H1 (cell line): ENCODE data around the gene UBTD2. TPM values are rescaled to one million over a fixed set of nuclear protein-coding genes. Genes with fewer than 3 reads are reported as not detected.
A peak's percentile ranks its signal among the peaks of the same experiment; 100 is the strongest.

Experiments
- CTCF ChIA-PET: fragments of 300-600 bp; sonication (Branson Sonifier 250); formaldehyde crosslinking; loops from one replicate; lab custom pipeline; 2021; ENCODE audit not compliant: partially characterized antibody; lab: Charles Lee
- POLR2A ChIA-PET: fragments of 300-600 bp; sonication (Branson Sonifier 250); formaldehyde crosslinking; loops from one replicate; lab custom pipeline; 2021; ENCODE audit warnings: inconsistent platforms; ENCODE audit not compliant: partially characterized antibody; lab: Charles Lee
- DNase-seq, 2 experiments: peaks; one replicate each; pipeline versions ENCODE4 v3.0.0 to v3.0.0-alpha.2; 2010 to 2022; ENCODE audit warnings: low spot score in 2 of 2, low read depth in 1 of 2, mixed read lengths in 1 of 2
- FAIRE-seq: peaks from 2 replicates; lab custom pipeline; 2011; peaks lifted over from hg19 to GRCh38; lab: Jason Lieb, UNC
- H2AFZ ChIP-seq: 2 replicates; pipeline ENCODE4 v1.8.1; 2012; ENCODE audit warnings: low read length, inconsistent platforms
- H2AK5ac ChIP-seq: 2 replicates; pipeline ENCODE4 v1.6.1; 2013; ENCODE audit warnings: low read depth, low read length
- H2BK120ac ChIP-seq: replicated peaks from 2 replicates; pipeline ENCODE3; 2013; ENCODE audit warnings: low read depth, low read length, inconsistent platforms
- H2BK12ac ChIP-seq: 2 replicates; pipeline ENCODE4 v1.6.1; 2013; ENCODE audit warnings: low read depth, low read length
- H2BK15ac ChIP-seq: 2 replicates; pipeline ENCODE4 v1.6.1; 2013; ENCODE audit warnings: low read length
- H2BK20ac ChIP-seq: 2 replicates; pipeline ENCODE4 v1.6.1; 2013; ENCODE audit warnings: low read length
- H2BK5ac ChIP-seq: 2 replicates; pipeline ENCODE4 v1.6.1; 2013; ENCODE audit warnings: low read depth, low read length
- H3K14ac ChIP-seq: 2 replicates; pipeline ENCODE4 v1.6.1; 2013; ENCODE audit warnings: inconsistent platforms; ENCODE audit not compliant: insufficient read length
- H3K18ac ChIP-seq: 2 replicates; pipeline ENCODE4 v1.6.1; 2013; ENCODE audit warnings: low read length; ENCODE audit errors: extremely low read depth
- H3K23ac ChIP-seq: 2 replicates; pipeline ENCODE4 v1.6.1; 2013; ENCODE audit warnings: inconsistent platforms; ENCODE audit not compliant: insufficient read length
- H3K23me2 ChIP-seq: 2 replicates; pipeline ENCODE4 v1.6.1; 2013; ENCODE audit warnings: low read depth, low read length
- H3K27ac ChIP-seq: 2 replicates; pipeline ENCODE4 v1.6.1; 2011; ENCODE audit warnings: low read depth, low read length, inconsistent platforms
- H3K27me3 ChIP-seq, 4 experiments: replicated peaks in 1 of 4; 1 replicate in 1 of 4; 2 replicates in 3 of 4; pipeline versions ENCODE4 v1.6.1 to v1.8.1; 2011 to 2013; ENCODE audit warnings: low read length in 3 of 4, mild to moderate bottlenecking in 3 of 4, inconsistent platforms in 2 of 4, mixed read lengths in 2 of 4, moderate library complexity in 1 of 4; ENCODE audit not compliant: control insufficient read depth in 3 of 4, insufficient read depth in 3 of 4; ENCODE audit errors: extremely low read depth in 1 of 4
- H3K36me3 ChIP-seq, 4 experiments: 2 replicates each; pipeline versions ENCODE4 v1.6.1 to v1.8.1; 2011 to 2013; ENCODE audit warnings: mild to moderate bottlenecking in 4 of 4, low read length in 3 of 4, moderate library complexity in 2 of 4, control low read depth in 1 of 4, inconsistent platforms in 1 of 4; ENCODE audit not compliant: insufficient read depth in 4 of 4, control insufficient read depth in 2 of 4
- H3K4ac ChIP-seq: replicated peaks from 2 replicates; pipeline ENCODE3; 2013; ENCODE audit warnings: low read length, low read depth, mixed read lengths, inconsistent platforms; ENCODE audit not compliant: insufficient read length
- H3K4me1 ChIP-seq, 4 experiments: replicated peaks in 1 of 4; 1 replicate in 1 of 4; 2 replicates in 3 of 4; pipeline versions ENCODE4 v1.6.1 to v1.8.1; 2011 to 2013; ENCODE audit warnings: low read length in 3 of 4, inconsistent platforms in 2 of 4, mixed read lengths in 1 of 4; ENCODE audit not compliant: insufficient read depth in 4 of 4, control insufficient read depth in 3 of 4
- H3K4me2 ChIP-seq, 2 experiments: 2 replicates each; pipeline versions ENCODE4 v1.6.1 to v1.8.1; 2011 to 2013; ENCODE audit warnings: low read depth in 2 of 2, low read length in 2 of 2, control low read depth in 1 of 2, inconsistent platforms in 1 of 2, mild to moderate bottlenecking in 1 of 2; ENCODE audit not compliant: insufficient read depth in 1 of 2
- H3K4me3 ChIP-seq, 4 experiments: fragments of 200-600, 300-600 bp in 1 of 4; sonication (generic), shearing (Covaris generic), sonication (Bioruptor Twin) in 1 of 4; 2 replicates each; pipeline versions ENCODE4 v1.5.1 to v1.8.1; 2011 to 2016; ENCODE audit warnings: low read length in 4 of 4, low read depth in 3 of 4, control low read depth in 2 of 4, inconsistent platforms in 2 of 4, mild to moderate bottlenecking in 2 of 4, mixed read lengths in 1 of 4, moderate library complexity in 1 of 4; ENCODE audit not compliant: insufficient read depth in 2 of 4; ENCODE audit errors: extremely low read depth in 1 of 4
- H3K56ac ChIP-seq: replicated peaks from 2 replicates; pipeline ENCODE3; 2013; ENCODE audit warnings: low read depth, mild to moderate bottlenecking, mixed read lengths, low read length, inconsistent platforms; ENCODE audit not compliant: insufficient read length
- H3K79me1 ChIP-seq: 2 replicates; pipeline ENCODE4 v1.6.1; 2013; ENCODE audit warnings: low read depth, low read length, control low read depth
- H3K79me2 ChIP-seq, 2 experiments: 2 replicates each; pipeline versions ENCODE4 v1.6.1 to v1.8.1; 2012 to 2013; ENCODE audit warnings: low read length in 2 of 2, mild to moderate bottlenecking in 2 of 2, inconsistent platforms in 1 of 2; ENCODE audit not compliant: insufficient read depth in 2 of 2, control insufficient read depth in 1 of 2
- H3K9ac ChIP-seq, 4 experiments: replicated peaks in 1 of 4; 1 replicate in 1 of 4; 2 replicates in 3 of 4; pipeline versions ENCODE4 v1.6.1 to v1.8.1; 2011 to 2013; ENCODE audit warnings: low read depth in 3 of 4, low read length in 3 of 4, control low read depth in 2 of 4, mild to moderate bottlenecking in 2 of 4, moderate library complexity in 2 of 4, inconsistent platforms in 1 of 4; ENCODE audit errors: extremely low read depth in 1 of 4
- H3K9me3 ChIP-seq, 2 experiments: 2 replicates each; pipeline versions ENCODE4 v1.6.1 to v1.8.1; 2012 to 2013; ENCODE audit warnings: mild to moderate bottlenecking in 2 of 2, moderate library complexity in 2 of 2, control low read depth in 1 of 2, inconsistent platforms in 1 of 2, low read depth in 1 of 2, low read length in 1 of 2, mixed read lengths in 1 of 2; ENCODE audit not compliant: insufficient read depth in 2 of 2
- H4K20me1 ChIP-seq, 2 experiments: replicated peaks in 1 of 2; 2 replicates each; pipeline versions ENCODE3 to v1.8.1; 2011 to 2013; ENCODE audit warnings: inconsistent platforms in 2 of 2, low read length in 2 of 2, mild to moderate bottlenecking in 1 of 2; ENCODE audit not compliant: insufficient read depth in 2 of 2, control insufficient read depth in 1 of 2
- H4K5ac ChIP-seq: 2 replicates; pipeline ENCODE4 v1.6.1; 2013; ENCODE audit warnings: low read length, low read depth, mixed read lengths, inconsistent platforms; ENCODE audit not compliant: insufficient read length
- H4K8ac ChIP-seq: 2 replicates; pipeline ENCODE4 v1.8.0; 2013; ENCODE audit warnings: mild to moderate bottlenecking, moderate library complexity, low read length, inconsistent platforms; ENCODE audit not compliant: insufficient read depth; ENCODE audit errors: extremely low read depth
- H4K91ac ChIP-seq: replicated peaks from 2 replicates; pipeline ENCODE3; 2013; ENCODE audit warnings: low read length, mixed read lengths, inconsistent platforms; ENCODE audit not compliant: insufficient read length
- ATF3 ChIP-seq: IDR thresholded peaks from 2 replicates; pipeline ENCODE4 v1.6.1; 2011; ENCODE audit warnings: low read depth, mild to moderate bottlenecking, low read length; ENCODE audit not compliant: insufficient read depth
- BCL11A ChIP-seq, 2 experiments: IDR thresholded peaks; one replicate each; pipeline ENCODE4 v1.6.1; 2011; ENCODE audit warnings: low read depth in 2 of 2, low read length in 2 of 2, mild to moderate bottlenecking in 2 of 2
- CBX8 ChIP-seq: fragments of 300-800, 300-1000 bp; sonication (generic); IDR thresholded peaks from 2 replicates; pipeline ENCODE4 v1.7.1; 2016; ENCODE audit warnings: low read depth, low read length, borderline replicate concordance
- CTCF ChIP-seq, 3 experiments: IDR thresholded peaks; 1 replicate in 2 of 3; 2 replicates in 1 of 3; pipeline versions ENCODE4 v1.5.1 to v1.6.1; 2011; ENCODE audit warnings: low read length in 3 of 3, mild to moderate bottlenecking in 3 of 3, inconsistent platforms in 2 of 3, low read depth in 1 of 3, moderate library complexity in 1 of 3; ENCODE audit not compliant: insufficient read depth in 1 of 3; ENCODE audit errors: control extremely low read depth in 1 of 3
- FOSL1 ChIP-seq: IDR thresholded peaks from 2 replicates; pipeline ENCODE4 v1.6.1; 2011; ENCODE audit warnings: mild to moderate bottlenecking, low read depth, low read length, moderate library complexity; ENCODE audit not compliant: insufficient read depth
- GTF2F1 ChIP-seq: IDR thresholded peaks from 2 replicates; pipeline ENCODE4 v1.6.1; 2012; ENCODE audit warnings: low read depth, low read length, improper control_type of control experiment, borderline replicate concordance
- MAX ChIP-seq: IDR thresholded peaks from 2 replicates; pipeline ENCODE4 v1.6.1; 2012; ENCODE audit warnings: inconsistent platforms
- RNF2 ChIP-seq: fragments of 200-900, 300-1000 bp; sonication (generic); IDR thresholded peaks from 2 replicates; pipeline ENCODE4 v1.7.1; 2016; ENCODE audit warnings: borderline replicate concordance, low read depth, mild to moderate bottlenecking, antibody characterized with exemption, low read length; ENCODE audit not compliant: poor library complexity, severe bottlenecking; ENCODE audit errors: missing control alignments
- SP1 ChIP-seq: IDR thresholded peaks from 2 replicates; pipeline ENCODE4 v1.6.1; 2011; ENCODE audit warnings: low read depth, low read length
- YY1 ChIP-seq: IDR thresholded peaks from 2 replicates; pipeline ENCODE4 v1.6.1; 2011; ENCODE audit warnings: low read depth, mild to moderate bottlenecking, low read length
- WGBS, 2 experiments: shearing (Covaris generic) in 1 of 2; methylation state at CpG; one replicate each; pipeline versions ENCODE4 v1.1.6 to v1.1.7; 2013 to 2015; ENCODE audit warnings: low lambda C conversion rate in 2 of 2, mixed read lengths in 2 of 2, inconsistent platforms in 1 of 2, low coverage in 1 of 2, missing lambda C conversion rate in 1 of 2; ENCODE audit not compliant: insufficient replicate concordance in 2 of 2, insufficient coverage in 1 of 2, insufficient read length in 1 of 2; ENCODE audit errors: extremely low coverage in 1 of 2, missing lambda C conversion rate in 1 of 2; 5-methylcytosine and 5-hydroxymethylcytosine counted together
- polyA plus RNA-seq, 7 experiments: library from polyadenylated mRNA; depleted of rRNA in 3 of 7; stranded (reverse) in 5 of 7; unstranded in 2 of 7; fragments of >200 nt in 5 of 7; fragments of 200-250 nt in 2 of 7; gene quantifications; 1 replicate in 5 of 7; 2 replicates in 1 of 7; 4 replicates in 1 of 7; pipeline versions ENCODE4 v1.2.1 to v1.2.3, GENCODE V29; 2011 to 2013; ENCODE audit warnings: missing spikeins in 2 of 7, mixed read lengths in 2 of 7
- total RNA-seq: library from RNA; stranded (reverse); fragmentation: NEBNext Ultra II Directional; extraction: Animal tissue kit (Norgen Biotek cat#: 25700); gene quantifications from 2 replicates; pipeline ENCODE4 v1.2.1, GENCODE V29; 2021

UBTD2 gene
- total and polyA plus RNA-seq, 2 of the 8 experiments (the other 6 are each of a cell fraction or from before 2014, with no cell fraction given) = 14.5 to 39.2 TPM

- Histone ChIP-seq H3K79me1 (no peaks in the 10 kb centered on the region), H2AK5ac (no peak overlapping the region), H2BK120ac (no peak overlapping the region), H4K20me1 (no peaks in the 10 kb centered on the region), H3K14ac (no peak overlapping the region), H3K27ac (no peak overlapping the region), H3K18ac (no peak overlapping the region), H3K56ac (no peak overlapping the region), H4K5ac (no peak overlapping the region), H3K23me2 (no peaks in the 10 kb centered on the region; the same call in 1 of the 2 replicates), H2BK15ac (no peak overlapping the region), H3K4me3 (no peak overlapping the region), H2BK5ac (no peak overlapping the region), H3K4ac (no peak overlapping the region), H4K8ac (no peak overlapping the region), H3K4me1 (no peaks in the 10 kb centered on the region), H3K4me2 (no peak overlapping the region), H3K23ac (no peak overlapping the region), H4K91ac (no peak overlapping the region), H3K36me3 (no peaks in the 10 kb centered on the region), H3K79me2 (no peaks in the 10 kb centered on the region), H3K27me3 (no peaks in the 10 kb centered on the region), H2AFZ (no peak overlapping the region), H2BK12ac (no peak overlapping the region), H3K9me3 (no peaks in the 10 kb centered on the region), H3K9ac (no peak overlapping the region), H2BK20ac (no peak overlapping the region)
- ChIA-PET CTCF (interaction anchor here (2.1 kb wide), 1 partner anchor 9 kb away, joined by 6 read pairs; no protein-coding TSS in a partner anchor), POLR2A (no interaction called here)
- no peak for FAIRE-seq
- no peak for DNase-seq
- WGBS, 2 experiments = 87% methylated on average over 8 of the region's 9 CpGs; no CpG with 5 or more reads in 1 of the 2 experiments
- peak in 1 of 3 experiments; percentile 6; a peak in 1 of 4 replicates for TF ChIP-seq CTCF (IDR thresholded peaks at IDR 0.05; ENCODE audit: control extremely low read depth in 1 of 3, insufficient read depth in 1 of 3, low read depth in 1 of 3, low read length in 3 of 3)
- TF ChIP-seq MAX = 0 out of 2 replicates have a peak, but pooled peaks have one; percentile 20
- no peak for TF ChIP-seq ATF3
- no peak for TF ChIP-seq RNF2
- TF ChIP-seq GTF2F1 = no peak
- no peak for TF ChIP-seq FOSL1
- TF ChIP-seq BCL11A (IDR thresholded peaks at IDR 0.05; ENCODE audit: low read depth in 2 of 2, low read length in 2 of 2) = no peak
- no peak for TF ChIP-seq CBX8
- TF ChIP-seq SP1 = no peak
- no peak for TF ChIP-seq YY1
These were observed 41.9 kb upstream of the UBTD2 start for GRCh38 chr5:172325452-172325851.
